ENCODE measurements around the gene C16orf74.

The C16orf74 gene

DNA sequence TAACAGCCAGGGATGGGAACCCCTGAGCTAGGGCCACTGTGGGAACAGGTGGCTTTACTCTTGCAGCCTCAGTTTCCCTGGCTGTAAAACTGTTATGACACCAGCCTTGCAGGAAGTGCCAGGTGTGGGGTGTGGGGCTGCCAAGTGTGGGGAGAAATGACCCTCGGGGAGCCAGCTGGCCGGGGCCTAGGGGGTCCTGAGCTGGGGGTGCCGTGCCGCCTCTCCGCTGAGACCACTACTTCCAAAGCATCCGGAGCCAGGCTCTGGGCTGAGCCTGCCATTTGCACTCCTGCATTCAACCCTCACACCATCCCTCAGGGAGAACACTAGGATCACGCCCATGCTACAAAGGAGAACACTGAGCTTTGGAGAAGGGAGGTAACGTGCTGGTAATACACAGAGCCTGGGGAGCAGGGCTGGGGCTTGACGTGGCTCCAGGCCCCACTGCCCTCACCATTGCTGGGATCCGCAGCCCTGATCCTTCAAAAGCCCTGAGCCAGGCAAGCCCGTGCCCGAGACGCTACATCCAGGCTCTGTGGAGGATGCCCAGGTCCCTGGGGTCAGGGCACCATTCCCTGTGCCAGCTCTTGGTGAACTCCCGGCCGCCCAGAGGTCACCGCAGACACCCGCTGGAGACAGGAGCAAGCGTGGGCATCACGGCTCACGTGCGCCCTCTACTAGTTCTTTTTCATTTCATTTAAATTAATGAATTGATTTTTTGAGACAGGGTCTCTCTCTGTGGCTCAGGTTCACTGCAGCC lies 33.3 kb downstream of the C16orf74 start:
- DNase-seq (ENCODE audit: low read depth in 2 of 2) = peak; percentile 17 to 57

DNA sequence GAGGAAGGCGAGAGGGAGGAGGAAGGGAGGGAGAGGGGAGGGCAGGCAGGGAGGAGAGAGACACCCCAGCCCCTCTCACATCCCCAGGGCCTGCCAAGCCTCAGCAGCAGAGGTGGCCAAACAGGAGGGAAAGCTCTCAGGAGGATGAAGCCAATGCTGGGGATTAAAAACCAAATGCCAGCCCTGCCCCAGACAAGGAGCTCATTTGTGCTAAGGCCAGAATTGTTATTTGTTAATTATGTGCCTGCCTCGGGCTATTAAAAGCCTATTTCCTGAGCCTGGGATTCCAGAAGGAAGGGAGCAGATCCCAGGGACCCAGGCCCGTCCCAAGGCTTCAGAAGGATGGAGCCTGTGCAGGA lies 34.2 kb downstream of the C16orf74 start:
- no peak for DNase-seq (ENCODE audit: low read depth in 2 of 2)

DNA sequence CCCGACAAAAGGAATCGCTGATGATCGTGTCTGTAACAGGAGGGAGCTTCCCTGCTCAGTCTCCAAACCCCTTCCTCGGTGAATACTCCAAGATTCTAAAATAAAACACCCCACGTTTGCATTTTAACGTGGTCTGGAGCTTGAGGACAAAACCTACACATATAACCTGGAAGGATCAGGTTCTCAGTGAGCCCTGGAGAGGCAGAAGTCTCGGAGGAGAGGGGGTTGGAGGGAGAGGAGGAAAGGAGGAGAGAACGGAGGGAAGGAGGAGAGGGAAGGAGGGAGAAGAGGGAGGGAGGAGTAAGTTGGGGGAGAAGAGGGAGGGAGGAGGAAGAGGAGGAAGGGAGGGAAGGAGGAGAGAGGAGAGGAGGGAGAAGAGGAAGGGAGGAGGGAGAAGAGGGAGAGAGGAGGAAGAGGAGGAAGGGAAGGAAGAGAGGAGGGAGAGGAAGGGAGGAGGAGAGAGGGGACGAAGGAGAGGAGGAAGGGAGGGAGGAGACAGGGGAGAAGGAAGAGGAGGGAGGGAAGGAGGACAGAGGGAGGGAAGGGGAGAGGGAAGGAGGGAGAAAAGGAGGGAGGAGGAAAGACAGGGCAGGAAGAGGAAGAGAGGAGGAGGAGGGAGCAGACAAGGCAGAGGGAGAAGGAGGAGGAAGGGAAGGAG lies 34.7 kb downstream of the C16orf74 start:
- DNase-seq (ENCODE audit: low read depth in 2 of 2) = no peak

DNA sequence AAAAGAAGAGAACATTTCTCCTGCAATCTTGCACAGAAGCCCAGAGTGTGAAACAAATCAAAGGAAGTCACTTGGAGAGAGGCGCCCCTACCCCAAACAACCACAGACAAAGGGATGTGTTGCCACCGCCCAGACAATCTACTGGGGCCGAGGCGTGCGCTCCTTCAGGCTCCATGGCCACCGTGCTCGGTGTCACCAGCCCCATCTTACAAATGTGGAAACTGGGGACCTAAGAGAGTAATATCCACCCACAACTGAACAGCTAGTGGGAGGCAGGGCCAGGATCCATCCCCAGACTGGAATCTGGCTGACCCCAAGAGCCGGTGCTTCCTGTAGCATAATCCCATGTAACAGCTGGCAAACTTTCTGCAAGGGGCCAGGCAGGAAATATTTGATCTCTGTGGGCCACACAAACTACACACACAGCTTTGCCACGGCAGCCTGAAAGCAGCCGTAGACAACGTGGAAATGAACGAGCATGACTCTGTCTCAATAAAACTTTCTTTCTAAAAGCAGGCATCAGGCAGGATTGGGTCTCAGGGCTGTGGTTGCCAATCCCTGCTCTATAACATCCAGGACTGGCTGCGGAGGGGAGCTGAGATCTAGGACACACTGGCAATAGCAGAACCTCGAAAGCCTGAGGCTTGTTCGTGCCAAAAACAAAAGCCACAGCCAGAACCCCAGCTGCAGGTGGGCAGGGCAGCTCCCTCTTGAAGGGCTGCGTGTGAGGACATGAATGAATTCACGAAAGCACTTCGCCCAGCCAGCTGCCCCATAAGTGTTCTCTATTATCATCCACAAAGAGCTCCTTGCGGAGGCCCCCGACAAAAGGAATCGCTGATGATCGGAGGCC lies 35.5 kb downstream of the C16orf74 start:
- DNase-seq (ENCODE audit: low read depth in 2 of 2) = no peak

DNA sequence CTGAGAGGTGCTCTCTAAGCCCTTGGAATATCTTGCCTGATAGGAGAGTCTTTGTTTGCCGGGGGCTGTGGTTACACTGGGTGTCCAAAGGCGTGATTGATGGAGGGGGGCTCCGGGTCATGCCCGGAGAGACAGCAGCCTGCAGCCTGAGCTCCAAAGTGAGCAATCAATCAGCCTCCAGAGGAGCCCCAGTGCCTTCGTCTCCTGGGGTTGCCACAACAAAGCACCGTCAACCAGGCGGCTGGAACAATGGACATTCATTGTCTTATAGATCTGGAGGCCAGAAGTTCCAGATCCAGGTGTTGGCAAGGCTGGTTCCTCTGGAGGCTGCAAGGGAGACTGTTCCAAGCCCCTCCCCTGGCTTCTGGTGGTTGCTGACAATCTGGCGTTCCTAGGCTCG lies 38.1 kb downstream of the C16orf74 start:
- no peak for DNase-seq (ENCODE audit: low read depth in 2 of 2)

DNA sequence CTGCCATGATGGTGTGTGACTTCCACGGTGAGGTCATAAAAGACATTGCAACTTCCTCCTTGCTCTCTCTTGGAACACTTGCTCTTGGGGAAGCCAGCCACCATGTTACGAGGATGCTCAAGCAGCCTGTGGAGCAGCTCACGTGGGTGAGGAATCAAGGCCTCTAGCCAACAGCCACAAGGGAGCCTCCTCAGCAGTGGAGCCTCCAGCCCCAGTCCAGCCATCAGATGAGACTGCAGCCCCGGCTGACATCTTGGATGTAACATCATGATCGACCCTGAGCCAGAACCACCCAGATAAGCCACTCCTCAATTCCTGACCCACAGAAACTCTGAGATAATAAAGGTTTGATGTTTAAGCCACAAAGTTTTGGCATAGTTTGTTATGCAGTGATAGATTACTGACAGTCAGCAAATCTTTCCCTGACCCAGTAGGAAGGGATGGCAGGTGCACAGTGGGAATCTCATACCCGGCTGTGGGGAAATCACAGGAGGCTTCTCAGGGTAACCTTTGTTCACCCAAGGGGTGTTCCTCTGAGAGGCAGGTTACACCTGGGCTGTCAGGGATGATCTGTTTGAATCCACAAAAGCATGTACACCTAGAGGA lies 38.8 kb downstream of the C16orf74 start:
- no peak for DNase-seq (ENCODE audit: low read depth in 2 of 2)

DNA sequence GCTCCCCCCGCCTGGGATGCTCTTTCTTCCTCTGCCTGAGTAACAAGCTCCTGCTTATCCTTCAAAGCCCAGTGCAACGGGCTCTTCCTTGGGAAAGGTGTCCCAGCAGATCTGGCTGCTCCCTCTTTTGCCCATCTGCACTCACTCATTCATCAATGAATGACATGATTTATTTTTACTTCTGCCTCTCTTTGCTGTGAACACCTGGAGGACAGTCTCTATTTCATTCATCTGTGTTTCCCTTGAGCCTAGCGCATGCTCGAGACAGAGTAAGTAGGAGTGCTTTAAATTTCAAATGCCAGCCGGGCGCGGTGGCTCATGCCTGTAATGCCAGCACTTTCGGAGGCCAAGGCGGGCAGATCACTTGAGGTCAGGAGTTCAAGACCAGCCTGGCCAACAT lies 40.2 kb downstream of the C16orf74 start:
- no peak for DNase-seq (ENCODE audit: low read depth in 2 of 2)

DNA sequence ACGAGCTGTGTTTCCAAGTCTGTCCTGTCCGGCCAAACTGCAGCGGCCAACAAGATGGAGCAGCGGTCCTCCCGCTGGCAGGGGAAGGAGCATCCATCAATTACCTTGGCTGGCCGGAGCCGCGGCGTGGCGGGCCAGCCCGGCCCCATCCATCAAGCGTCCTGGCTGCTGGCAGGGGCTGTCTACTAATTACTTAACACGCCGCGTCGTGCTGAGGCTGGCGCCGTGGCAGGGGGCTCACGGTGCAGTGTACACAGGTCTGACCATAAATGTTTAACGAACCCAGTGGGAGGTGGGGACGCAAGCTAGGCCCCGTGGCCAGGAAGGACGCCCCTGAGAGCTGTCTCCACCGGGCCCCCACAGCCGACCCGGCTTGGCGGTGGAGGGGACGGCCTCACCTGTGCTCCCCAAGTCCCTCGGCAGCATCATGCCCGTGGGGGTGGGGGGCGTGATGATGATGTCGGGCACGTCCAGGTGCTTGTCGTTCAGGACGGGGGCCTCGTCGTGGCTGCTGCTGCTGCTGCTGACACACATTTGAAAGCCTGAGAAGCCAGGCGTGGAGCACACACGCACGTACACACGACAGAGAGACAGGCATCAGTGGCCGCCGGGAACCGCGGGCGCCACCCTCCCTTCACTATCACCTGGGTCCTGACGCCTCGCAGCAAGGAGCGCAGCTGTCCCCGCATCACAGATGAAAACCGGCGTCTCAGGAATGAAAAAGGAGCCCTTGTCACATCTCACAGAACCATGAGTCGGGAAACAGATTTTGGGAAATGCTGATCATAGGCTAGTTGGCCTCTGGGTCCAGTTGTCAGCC lies 40.9 kb downstream of the C16orf74 start:
- DNase-seq (ENCODE audit: low read depth in 2 of 2) = no peak

DNA sequence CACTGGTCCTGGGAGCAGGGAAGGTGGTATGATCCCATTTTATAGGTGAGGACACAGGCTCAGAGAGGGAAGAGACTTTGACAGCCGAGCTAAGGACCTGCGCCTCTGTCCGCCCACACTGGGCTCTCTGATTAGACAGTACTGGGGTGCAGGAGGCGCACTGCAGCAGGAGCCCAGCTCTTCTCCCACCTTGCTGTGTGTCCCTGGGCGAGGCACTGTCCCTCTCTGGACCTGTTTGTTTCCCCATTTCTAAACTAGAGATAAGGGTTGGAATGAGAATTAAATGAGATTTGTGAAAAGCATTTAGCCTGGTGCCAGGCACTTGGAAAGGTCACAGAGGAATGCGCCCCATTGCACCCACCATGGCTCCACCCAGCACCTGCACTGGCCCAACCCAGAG lies 42.6 kb downstream of the C16orf74 start:
- DNase-seq (ENCODE audit: low read depth in 2 of 2) = no peak

DNA sequence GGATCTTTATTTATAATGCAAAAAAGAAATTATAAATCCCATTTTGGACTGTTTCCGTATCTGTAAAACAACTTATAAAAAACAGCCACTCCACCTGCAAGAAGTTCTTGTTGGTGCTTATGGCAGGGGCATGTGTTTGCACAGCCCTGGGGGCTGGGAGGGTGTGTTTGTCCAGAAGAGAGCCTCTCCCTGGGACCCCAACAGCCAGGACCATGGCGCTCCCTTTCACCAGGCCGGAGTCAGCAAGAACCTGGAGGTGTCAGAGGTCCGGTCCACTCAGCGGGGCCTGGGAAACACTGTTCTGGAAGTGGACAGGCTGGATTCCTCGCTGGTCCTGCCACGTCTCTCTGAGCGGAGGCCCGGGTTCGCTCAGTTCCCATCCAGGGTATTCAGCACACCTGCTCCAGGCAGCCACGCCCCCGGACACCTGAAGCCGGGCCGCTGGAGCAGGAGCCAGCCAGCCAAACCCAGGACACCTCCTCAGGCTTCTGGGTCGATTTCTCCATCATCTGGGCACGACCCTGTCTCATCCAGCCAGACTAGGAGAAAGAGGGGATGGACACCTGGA lies 43.3 kb downstream of the C16orf74 start:
- DNase-seq (ENCODE audit: low read depth in 2 of 2) = no peak

DNA sequence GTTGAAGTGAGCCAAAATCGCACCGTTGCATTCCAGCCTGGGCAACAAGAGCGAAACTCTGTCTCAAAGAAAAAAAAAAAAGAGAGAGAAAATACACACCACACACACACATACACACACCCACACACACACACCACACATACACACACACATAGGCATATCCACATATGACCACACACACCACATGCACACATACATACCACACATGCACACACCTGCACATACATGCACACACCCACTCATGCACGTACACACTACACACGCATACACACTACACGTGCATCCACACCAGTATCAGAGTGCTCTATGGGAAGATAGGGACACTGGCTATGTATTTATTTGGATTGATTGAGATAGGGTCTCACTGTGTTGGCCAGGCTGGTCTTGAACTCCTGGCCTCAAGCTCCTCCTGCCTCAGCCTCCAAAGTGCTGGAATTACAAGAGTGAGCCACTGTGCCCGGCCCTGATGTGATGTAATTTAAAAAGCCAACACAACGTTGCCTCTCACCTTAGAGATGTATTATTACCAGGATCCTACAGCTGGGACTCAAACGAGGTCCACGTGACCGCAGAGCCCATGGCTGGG lies 44.4 kb downstream of the C16orf74 start:
- DNase-seq (ENCODE audit: low read depth in 2 of 2) = no peak

DNA sequence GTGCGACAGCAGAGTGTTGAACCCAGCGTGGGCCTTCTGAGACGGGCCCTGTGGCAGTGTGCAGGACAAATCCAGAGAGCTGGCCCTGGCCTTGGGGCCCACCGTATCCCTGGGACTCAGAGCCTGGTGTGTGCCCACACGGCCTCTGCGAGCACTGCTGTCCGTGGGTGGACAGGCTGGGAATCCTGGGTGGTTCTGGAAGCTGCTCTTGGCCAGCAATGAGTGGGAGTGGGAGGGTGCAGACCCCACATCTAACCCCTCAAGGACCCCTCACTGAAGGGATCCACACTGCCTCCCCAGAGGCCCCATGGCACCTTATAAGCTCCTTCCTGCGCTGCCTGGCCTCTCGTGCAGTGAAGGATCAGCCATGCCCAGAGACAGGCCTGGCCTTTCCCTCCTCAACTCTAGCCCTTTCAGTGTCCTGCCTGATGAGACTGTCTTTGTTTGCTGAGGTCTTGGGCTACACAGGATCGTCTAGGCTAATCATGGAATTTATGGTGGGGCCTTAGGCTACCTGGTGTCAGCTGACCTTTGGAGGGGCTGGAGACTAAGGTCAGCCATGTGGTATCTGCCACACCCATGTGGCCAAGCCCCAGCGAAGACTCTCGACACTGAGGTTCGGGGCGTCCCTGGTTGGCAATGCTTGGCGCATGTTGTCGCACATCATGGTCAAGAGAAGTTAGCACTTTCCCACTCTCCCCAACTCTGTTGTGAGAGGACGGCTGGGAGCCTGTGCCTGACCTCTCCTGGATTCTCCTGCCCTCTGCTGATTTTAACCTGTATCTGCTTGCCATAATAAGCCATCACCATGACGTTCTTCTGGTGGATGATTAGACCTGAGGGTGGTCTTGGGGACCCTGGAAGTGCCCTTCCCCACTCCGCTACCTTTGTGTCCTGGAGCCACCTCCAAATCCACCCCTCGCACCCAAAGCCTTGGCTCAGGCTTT lies 45.7 kb downstream of the C16orf74 start:
- no peak for DNase-seq (ENCODE audit: low read depth in 2 of 2)

DNA sequence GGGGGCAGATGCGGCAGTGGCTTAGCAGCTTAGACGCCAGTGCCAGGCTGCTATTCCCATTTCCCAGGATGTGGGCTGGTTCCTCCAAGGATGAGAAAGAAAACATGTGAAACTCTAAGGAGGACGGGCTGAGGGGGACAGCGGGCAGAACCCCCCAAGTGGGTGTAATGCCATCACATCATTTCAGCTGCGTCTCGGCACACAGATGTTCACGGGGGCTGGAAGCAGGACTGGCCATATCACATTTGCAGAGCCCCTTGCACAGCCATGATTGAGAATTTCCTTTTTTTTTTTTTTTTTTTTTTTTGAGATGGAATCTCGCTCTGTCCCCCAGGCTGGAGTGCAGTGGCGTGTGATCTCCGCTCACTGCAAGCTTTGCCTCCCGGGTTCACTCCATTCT lies 46.9 kb downstream of the C16orf74 start:
- DNase-seq (ENCODE audit: low read depth in 2 of 2) = no peak

DNA sequence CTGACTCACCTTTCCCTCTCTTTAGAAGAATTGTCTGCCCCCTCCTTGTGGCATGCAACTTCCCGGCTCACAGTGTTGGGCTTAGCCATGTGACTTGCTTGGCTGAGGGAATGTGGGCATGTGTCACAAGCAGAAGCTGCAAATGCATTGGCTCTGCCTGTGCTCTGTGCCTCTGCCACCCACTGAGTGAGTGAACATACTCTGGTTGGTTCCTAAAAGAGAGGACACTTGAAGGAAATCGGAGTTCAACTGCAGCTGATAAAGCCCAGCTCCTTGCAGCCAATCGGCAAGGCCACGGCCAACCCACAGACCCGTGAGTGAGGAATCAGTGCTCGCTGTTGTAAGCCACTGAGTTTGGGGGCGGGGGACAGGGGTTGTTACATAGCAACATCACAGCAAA lies 51.3 kb downstream of the C16orf74 start:
- no peak for DNase-seq (ENCODE audit: low read depth in 2 of 2)

DNA sequence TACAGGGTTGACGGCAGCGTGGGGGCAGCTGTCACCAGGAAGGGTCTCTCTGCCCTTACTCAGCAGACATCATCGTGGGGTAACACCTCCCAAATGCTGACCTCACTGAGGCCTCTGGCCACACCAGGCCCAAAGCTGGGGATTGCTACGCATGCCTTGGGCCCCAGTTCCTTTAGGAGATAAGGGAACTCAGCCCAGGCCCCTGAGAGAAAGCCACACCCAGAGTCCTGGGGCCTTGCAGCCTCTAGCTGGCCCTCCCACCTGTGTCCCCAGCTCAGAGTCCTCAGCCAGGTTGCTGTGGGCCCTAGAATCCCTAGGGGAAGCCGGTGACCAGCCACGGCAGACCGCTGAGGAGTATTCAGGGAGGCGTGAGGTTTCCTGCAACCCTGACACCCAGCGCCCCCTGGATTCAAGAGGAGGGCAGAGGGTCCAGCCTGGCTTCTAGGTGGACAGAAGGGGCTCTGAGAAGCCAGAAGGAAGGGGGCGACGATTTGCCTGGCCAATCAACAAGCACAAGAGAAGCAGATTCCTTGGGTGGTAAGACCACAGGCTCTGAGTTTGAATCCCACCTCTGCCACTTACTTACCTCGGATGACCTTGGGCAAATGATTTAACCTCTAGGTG lies 51.8 kb downstream of the C16orf74 start:
- DNase-seq (ENCODE audit: low read depth in 2 of 2) = no peak

DNA sequence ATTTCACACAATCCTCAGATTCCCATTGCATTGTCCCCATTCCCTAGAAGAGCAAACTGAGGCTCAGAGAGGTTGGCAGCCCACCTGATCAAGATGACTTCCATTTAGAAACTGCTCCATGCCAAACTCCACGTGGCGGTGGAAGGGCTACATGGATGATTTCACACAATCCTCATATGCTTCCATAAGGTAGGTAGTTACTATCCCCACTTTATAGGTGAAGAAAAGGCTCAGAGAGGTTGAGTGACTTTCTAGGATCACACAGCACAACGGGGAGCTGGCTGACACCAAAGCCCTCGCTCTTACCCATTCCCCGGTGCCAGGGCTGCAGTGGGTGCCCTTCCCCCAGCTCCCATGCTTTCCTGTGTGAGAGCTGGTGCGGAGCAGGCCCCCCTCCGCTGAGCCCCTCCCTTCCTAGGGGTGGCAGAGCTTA lies 52.4 kb downstream of the C16orf74 start:
- no peak for DNase-seq (ENCODE audit: low read depth in 2 of 2)

DNA sequence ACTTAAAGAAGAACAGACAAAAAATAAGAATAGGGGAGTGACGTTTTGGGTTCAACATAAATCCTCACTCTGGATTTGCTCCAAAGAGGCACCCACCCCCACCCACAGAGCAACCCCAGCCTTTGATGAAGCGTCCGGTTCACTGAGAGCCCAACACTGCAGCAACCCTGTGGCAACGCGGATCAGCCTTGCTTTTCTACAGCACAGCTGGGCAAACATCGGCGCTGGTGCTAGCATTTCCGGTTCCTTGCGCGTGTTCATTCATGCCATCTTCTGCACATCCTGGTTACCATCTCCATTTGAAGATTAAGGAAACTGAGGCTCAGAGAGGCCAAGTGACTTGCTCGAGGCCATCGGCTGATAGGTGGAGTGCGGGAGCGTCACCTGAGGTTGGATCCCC lies 53.5 kb downstream of the C16orf74 start:
- no peak for DNase-seq (ENCODE audit: low read depth in 2 of 2)

DNA sequence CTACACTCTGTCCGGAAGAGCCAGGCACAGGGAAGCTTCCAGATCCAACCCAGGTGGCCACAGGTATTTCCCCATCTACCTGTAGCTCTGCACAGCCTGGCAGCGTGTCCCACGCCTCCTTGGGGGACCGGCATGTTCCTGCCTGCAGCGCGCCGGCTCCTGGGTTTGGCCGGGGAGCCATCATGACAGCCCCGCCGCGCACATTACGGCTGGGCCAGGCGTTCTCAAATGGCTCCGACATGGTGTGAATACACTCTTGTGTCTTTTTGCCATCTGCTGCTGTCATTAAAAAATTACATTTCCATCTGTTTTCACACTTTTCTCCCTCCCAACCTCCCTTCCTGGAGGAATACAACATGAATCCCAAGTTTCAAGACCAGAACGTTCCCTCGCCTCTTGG lies 54.1 kb downstream of the C16orf74 start:
- DNase-seq (ENCODE audit: low read depth in 2 of 2) = no peak

Measured in stimulated activated CD4-positive, alpha-beta T cell treated with anti-CD3 and anti-CD28 coated beads, Interleukin-12 subunit alpha, Interleukin-12 subunit beta, amount 100 ng/mL, for 24 hours (primary cell).